DOHH2 (cell line): Measurements from ENCODE around the gene IQSEC3.

Source experiments
- H3F3A ChIP-seq: fragments of 200-600 bp; sonication (generic), shearing (Covaris generic); 2 replicates; pipeline ENCODE4 v1.6.0; 2016; ENCODE audit warnings: antibody characterized with exemption, mild to moderate bottlenecking; ENCODE audit not compliant: control insufficient read depth, insufficient read depth
- H3K27ac ChIP-seq: fragments of 200-600 bp; sonication (generic); 2 replicates; pipeline ENCODE4 v1.5.1; 2014; ENCODE audit warnings: low read depth, mild to moderate bottlenecking, low read length, moderate library complexity
- H3K27me3 ChIP-seq: fragments of 200-600 bp; sonication (generic); 2 replicates; pipeline ENCODE4 v1.6.1; 2014; ENCODE audit warnings: mild to moderate bottlenecking, low read length, mixed read lengths; ENCODE audit not compliant: control insufficient read depth
- H3K36me3 ChIP-seq: fragments of 200-600 bp; sonication (generic); 2 replicates; pipeline ENCODE4 v1.6.1; 2014; ENCODE audit warnings: mild to moderate bottlenecking, low read length, moderate library complexity, mixed read lengths; ENCODE audit not compliant: control insufficient read depth
- H3K4me1 ChIP-seq: fragments of 200-600 bp; sonication (generic); 2 replicates; pipeline ENCODE4 v1.6.1; 2014; ENCODE audit warnings: mild to moderate bottlenecking, low read length, mixed read lengths; ENCODE audit not compliant: control insufficient read depth
- H3K4me2 ChIP-seq: fragments of 200-600 bp; sonication (generic); 2 replicates; pipeline ENCODE4 v1.6.0; 2014; ENCODE audit warnings: mild to moderate bottlenecking, low read length, moderate library complexity
- H3K4me3 ChIP-seq: fragments of 200-600 bp; sonication (generic); 2 replicates; pipeline ENCODE4 v1.5.1; 2014; ENCODE audit warnings: mild to moderate bottlenecking, low read length, mixed read lengths
- H3K79me2 ChIP-seq: fragments of 200-600 bp; sonication (generic); 2 replicates; pipeline ENCODE4 v1.6.1; 2014; ENCODE audit warnings: mild to moderate bottlenecking, low read length, mixed read lengths; ENCODE audit not compliant: control insufficient read depth
- H3K9me2 ChIP-seq: fragments of 200-600 bp; sonication (generic); replicated peaks from 2 replicates; pipeline ENCODE4 v1.6.1; 2014; ENCODE audit warnings: mild to moderate bottlenecking, low read length, mixed read lengths; ENCODE audit not compliant: control insufficient read depth
- H3K9me3 ChIP-seq: fragments of 200-600 bp; sonication (generic); 2 replicates; pipeline ENCODE4 v1.6.1; 2014; ENCODE audit warnings: antibody characterized with exemption, low read length, mixed read lengths; ENCODE audit not compliant: control insufficient read depth, insufficient read depth
- H4K20me1 ChIP-seq: fragments of 200-600 bp; sonication (generic); 2 replicates; pipeline ENCODE4 v1.6.0; 2014; ENCODE audit warnings: low read depth, mild to moderate bottlenecking, antibody characterized with exemption, low read length, moderate library complexity; ENCODE audit not compliant: control insufficient read depth, insufficient read depth
- EZH2phosphoT487 ChIP-seq: fragments of 200-600 bp; sonication (generic); IDR thresholded peaks from 2 replicates; pipeline ENCODE4 v1.6.1; 2017; ENCODE audit warnings: borderline replicate concordance, mild to moderate bottlenecking, antibody characterized with exemption, low read length, moderate library complexity, mixed read lengths
- TF ChIP-seq, protein P1 (sequence below): fragments of 200-600 bp; sonication (generic); IDR thresholded peaks from one replicate; pipeline ENCODE4 v1.5.1; 2014; ENCODE audit warnings: antibody characterized with exemption, mild to moderate bottlenecking, low read depth, low read length; ENCODE audit not compliant: poor library complexity, severe bottlenecking

IQSEC3 gene

DNA sequence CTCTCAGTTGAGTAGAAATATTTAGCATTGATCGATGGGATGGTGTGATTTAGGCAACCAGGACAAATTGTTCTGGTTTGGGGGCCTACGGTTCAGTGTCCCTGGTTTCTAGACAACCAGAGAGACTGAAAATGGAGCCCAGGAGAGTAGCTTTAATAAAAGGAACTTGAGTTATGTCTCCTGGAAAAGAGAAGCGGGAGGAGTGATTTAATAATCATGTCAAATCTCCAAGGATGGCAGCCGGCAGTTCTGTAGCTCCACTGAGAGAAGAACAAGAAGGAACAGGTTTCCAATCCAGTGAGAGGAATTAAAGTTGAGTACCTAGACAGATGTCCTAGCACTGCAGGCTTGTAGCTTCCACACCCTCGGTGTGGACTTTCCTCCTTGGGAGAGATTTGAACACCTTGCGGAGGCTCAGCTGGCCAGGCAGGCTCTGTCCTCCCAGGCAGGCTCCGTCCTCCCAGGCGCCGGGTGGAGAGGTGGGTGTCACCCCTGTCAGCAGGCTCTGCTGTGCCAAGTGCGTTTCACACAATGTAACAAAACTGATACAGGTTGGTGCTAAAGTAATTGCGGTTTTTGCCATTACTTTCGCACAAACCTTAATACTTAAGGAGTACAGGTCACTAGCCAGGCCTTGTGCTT, 101.5 kb downstream of the IQSEC3 start:
- no peaks in the 10 kb centered on the region for H3K9me2 ChIP-seq
- no peak overlapping the region for H3K4me2 ChIP-seq
- no peak overlapping the region for H3K27ac ChIP-seq
- no peak overlapping the region for H3K4me3 ChIP-seq
- no peaks in the 10 kb centered on the region for H3F3A ChIP-seq
- H4K20me1 ChIP-seq: no peaks in the 10 kb centered on the region
- no peaks in the 10 kb centered on the region for H3K36me3 ChIP-seq
- H3K4me1 ChIP-seq: no peaks in the 10 kb centered on the region
- no peaks in the 10 kb centered on the region for H3K27me3 ChIP-seq
- H3K79me2 ChIP-seq: no peaks in the 10 kb centered on the region
- no peak for TF ChIP-seq EZH2phosphoT487
- TF ChIP-seq, protein P1, sequence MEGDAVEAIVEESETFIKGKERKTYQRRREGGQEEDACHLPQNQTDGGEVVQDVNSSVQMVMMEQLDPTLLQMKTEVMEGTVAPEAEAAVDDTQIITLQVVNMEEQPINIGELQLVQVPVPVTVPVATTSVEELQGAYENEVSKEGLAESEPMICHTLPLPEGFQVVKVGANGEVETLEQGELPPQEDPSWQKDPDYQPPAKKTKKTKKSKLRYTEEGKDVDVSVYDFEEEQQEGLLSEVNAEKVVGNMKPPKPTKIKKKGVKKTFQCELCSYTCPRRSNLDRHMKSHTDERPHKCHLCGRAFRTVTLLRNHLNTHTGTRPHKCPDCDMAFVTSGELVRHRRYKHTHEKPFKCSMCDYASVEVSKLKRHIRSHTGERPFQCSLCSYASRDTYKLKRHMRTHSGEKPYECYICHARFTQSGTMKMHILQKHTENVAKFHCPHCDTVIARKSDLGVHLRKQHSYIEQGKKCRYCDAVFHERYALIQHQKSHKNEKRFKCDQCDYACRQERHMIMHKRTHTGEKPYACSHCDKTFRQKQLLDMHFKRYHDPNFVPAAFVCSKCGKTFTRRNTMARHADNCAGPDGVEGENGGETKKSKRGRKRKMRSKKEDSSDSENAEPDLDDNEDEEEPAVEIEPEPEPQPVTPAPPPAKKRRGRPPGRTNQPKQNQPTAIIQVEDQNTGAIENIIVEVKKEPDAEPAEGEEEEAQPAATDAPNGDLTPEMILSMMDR: no peak
- peaks cover 6% of the 10 kb centered on the region; the same call in 1 of the 2 replicates for H3K9me3 ChIP-seq

DNA sequence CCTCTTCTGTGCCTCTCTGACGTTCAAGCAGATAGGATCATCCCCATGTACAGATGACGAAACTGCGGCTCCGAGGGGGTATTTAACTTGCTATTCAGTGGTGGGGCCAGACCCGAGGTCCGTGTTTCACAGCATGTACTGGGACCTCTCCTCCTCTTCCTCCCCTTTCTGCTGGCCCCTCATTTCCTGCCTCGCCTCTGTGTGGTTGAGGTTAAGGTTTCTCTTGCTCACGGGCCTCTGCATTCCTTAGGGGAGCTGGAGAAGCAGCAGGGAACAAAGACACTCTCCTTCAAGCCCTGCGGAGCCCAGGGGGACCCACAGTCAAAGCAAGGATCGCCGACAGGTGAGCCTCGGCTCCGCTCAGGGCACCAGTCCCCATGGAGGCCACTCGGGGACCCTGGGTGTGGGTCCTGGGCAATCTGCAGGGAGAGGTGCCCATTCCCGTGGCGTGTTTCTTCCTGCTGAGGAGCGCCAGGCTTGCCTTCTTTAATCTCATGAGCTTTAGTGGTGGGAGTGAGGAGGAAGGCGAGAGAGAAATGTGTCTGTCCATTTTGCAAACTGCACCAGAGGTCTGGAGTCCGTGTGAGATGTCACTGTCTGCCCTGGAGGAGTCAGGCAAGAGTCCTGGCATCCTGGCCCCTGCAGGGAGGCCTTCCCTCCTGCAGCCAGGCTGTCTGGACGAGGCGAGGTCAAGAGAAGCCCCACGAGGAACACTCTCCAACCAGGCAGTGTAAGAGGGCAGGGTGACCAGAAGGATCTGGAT, 102.4 kb downstream of the IQSEC3 start:
- Histone ChIP-seq H3F3A (no peaks in the 10 kb centered on the region), H4K20me1 (no peaks in the 10 kb centered on the region), H3K4me2 (no peak overlapping the region), H3K4me1 (no peaks in the 10 kb centered on the region), H3K27ac (no peak overlapping the region), H3K9me2 (no peaks in the 10 kb centered on the region), H3K79me2 (no peaks in the 10 kb centered on the region), H3K36me3 (no peaks in the 10 kb centered on the region), H3K4me3 (no peak overlapping the region), H3K27me3 (no peaks in the 10 kb centered on the region), H3K9me3 (peaks cover under 1% of the 10 kb centered on the region; the same call in 1 of the 2 replicates)
- TF ChIP-seq, protein P1: no peak
- no peak for TF ChIP-seq EZH2phosphoT487

DNA sequence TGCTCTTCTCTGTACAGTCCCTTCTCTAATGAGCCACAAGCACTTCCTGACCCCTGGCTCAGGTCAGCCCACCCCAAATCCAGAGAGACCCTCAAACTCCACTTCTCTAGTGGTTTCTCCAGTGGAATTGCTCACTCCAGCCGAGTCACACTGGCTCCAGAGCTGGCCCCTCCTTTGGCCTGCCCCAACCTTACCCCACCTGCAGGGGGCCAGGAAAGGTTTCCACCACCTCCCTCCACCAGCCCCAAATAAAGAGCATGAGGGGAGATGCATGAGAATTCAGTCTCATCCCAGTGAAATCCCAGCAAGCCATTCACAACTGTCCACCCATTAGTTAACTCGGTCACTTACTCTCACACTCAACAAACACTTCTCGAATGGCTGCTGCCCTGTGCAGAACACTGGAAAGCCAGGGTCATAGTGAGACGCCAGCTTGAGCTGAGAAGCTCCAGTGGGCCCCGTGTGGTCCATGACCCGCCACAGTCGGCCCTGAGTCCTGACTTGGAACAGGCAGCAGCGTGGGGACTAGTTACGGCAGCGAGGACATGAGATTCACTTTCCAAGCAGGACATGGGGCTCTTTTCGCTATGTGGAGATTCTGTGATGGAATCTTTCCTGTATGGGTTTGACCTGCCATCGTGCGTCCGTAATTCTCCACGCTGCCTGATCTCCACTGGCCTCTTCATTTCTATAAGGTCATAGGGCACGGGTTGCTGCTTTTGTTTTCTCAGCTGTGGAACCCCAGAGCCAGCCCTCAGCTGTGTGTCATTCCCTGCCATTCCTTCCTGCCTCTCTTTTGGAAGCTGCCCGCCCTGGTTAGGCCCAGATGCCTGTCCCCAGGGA, 103.2 kb downstream of the IQSEC3 start:
- no peak overlapping the region for H3K27ac ChIP-seq
- H3K27me3 ChIP-seq: no peaks in the 10 kb centered on the region
- no peak overlapping the region for H3K4me2 ChIP-seq
- no peaks in the 10 kb centered on the region for H4K20me1 ChIP-seq
- H3K9me3 ChIP-seq: no peaks in the 10 kb centered on the region
- no peaks in the 10 kb centered on the region for H3K79me2 ChIP-seq
- H3F3A ChIP-seq: no peaks in the 10 kb centered on the region
- TF ChIP-seq, protein P1: no peak
- no peak for TF ChIP-seq EZH2phosphoT487
- H3K36me3 ChIP-seq: no peaks in the 10 kb centered on the region
- no peaks in the 10 kb centered on the region for H3K9me2 ChIP-seq
- H3K4me1 ChIP-seq: no peaks in the 10 kb centered on the region
- no peak overlapping the region for H3K4me3 ChIP-seq
